GM23248 (cell line): ENCODE measurements around the gene LHX1.

Experiments
- EZH2 ChIP-seq: fragments of 200-600 bp; sonication (generic); IDR thresholded peaks from 2 replicates; pipeline ENCODE4 v1.6.1; 2018; ENCODE audit warnings: antibody characterized with exemption, mild to moderate bottlenecking; ENCODE audit not compliant: insufficient read depth, poor library complexity, severe bottlenecking
- EZH2phosphoT487 ChIP-seq: fragments of 200-600 bp; sonication (generic); IDR thresholded peaks from 2 replicates; pipeline ENCODE4 v1.6.1; 2018; ENCODE audit warnings: antibody characterized with exemption, moderate library complexity, mild to moderate bottlenecking, low read depth; ENCODE audit not compliant: insufficient read depth

DNA sequence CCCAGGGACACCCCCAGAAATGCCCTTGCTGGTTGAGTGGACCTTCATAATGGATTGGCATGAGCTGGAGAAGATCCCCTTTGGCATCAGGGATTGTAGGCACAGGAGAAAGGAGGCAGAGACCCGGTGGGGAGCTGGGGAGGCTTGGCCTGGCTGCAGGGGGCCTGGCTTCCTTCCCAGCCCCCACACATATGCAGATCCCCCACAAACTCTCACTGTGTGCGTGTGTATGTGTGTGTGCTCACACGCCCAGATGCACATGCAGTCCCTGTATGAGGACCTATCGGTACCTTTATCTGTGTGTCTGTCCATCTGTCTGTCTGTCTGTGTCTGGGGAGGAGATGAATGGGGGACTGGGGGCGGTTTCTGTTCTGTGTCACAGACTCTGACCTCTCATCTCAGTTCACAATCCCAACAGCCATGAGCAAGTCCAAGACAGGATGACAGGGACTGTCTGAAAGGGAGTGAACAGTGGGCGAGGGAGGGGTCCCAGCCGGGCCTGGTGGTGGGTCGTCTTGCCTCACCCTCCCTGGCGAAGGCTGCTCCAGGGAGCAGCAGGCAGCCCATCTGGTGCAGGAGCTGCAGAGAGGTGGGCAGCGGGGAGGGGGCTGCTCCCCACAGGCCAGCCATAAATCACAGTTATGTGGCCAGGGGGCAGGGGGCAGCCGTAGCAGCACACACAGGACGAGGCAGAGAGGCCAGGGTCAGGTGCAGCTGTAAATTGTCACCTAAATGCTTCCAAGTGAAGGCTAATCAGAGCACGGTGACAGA, 46.7 kb upstream of the LHX1 start:
- no peak for TF ChIP-seq EZH2
- no peak for TF ChIP-seq EZH2phosphoT487
